HG03342 (cell line): ENCODE results near the gene FAM124A.

ENCODE experiments used
- ATAC-seq: cut with Tn5 transposase; IDR thresholded peaks from one replicate; pipeline ENCODE4 v1.9.1; 2021; ENCODE audit warnings: mild to moderate bottlenecking, moderate library complexity; ENCODE audit not compliant: unreplicated experiment

The FAM124A gene

GRCh38 chr13:51220706-51221105, 1.5 kb upstream of the FAM124A start:
- no peak for ATAC-seq

GRCh38 chr13:51221108-51221507, 1.1 kb upstream of the FAM124A start:
- ATAC-seq = no peak

DNA sequence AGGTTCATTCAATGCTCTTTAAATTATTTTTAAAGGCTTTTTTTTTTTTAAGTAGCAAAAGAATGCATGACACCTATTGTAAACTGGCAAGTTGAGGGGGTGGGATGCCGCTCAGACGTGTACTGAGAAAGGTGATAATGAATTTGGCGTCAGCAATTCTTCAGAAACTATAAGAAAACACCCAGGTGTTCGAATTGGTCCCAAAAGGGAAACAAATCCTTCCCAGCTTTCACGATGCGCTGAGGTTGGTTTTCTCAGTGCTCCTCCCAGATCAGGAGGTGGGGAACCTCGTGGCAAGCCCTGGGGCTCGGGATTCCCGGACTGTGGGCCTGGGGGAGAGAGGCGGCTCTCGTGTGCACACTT, 543 bp upstream of the FAM124A start:
- no peak for ATAC-seq

DNA sequence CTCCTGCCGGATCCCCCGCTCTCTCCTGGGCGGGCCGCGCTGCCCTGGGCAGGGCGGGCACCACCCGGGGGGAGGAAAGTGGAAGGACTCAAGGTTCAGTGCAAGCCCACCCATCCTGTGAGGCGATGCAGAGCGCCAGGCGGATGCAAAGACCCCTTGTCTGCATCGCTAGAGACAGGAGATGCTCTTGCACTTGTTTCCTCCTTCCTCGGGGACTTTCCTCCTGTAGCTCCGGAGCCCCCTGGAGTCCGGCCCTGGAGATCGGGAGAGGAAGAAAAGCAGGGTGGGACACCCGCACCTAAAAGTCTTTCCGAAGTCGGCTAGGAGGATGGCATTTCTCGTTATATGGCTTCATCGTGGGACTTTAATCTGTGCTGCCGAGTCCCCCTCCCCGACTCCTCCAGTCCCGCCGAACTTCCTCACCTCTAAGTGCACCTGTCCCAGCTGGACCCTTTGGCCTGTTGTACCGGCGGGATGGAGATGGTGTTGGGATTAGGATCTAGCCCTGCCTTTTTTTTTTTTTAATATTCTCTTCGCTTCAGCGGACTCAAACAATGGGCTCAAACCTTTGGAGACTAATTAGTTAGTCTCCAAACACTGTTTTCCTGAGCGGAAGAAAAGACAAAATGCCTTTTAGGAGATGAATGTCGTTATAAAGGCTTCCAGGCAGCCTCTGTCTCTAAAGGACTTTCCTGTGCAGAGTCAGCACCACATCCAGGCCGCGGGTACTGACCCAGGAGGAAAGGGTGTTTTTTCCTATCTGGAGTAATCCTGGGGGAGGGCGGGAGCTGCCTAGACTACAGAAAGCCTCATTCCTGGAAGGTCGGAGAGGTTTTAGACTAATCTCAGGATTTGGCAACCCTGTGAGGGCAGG, 725 bp downstream of the FAM124A start:
- ATAC-seq = no peak

- no peak for ATAC-seq
These were observed 1.5 kb downstream of the FAM124A start for GRCh38 chr13:51223560-51224270.

GRCh38 chr13:51225029-51225428, 2.8 kb downstream of the FAM124A start:
- no peak for ATAC-seq

- ATAC-seq = no peak
These were observed 5.2 kb downstream of the FAM124A start for GRCh38 chr13:51227404-51227803.

GRCh38 chr13:51229101-51229719, 7.0 kb downstream of the FAM124A start:
- ATAC-seq = no peak

DNA sequence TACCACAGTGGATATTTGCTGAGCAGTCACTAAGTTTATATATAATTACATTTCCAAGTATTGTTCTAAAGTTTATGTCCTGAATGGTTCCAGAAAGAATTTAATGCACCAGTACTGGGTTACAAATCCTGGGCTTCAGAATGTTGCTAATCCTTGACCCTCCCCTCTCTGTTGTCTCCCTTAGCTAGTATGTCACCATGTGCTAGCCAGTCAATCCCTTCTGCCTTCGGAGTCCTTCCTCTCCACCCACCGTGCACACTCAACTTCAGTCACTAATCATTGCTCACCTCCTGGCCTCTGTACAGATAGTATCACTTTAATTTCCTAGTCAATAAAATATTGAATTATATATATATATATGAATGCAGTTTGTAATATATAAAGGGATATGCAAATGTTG, 7.5 kb downstream of the FAM124A start:
- ATAC-seq = no peak

- ATAC-seq = no peak
These were observed 8.4 kb downstream of the FAM124A start for GRCh38 chr13:51230477-51231105.

GRCh38 chr13:51231456-51231855, 9.3 kb downstream of the FAM124A start:
- no peak for ATAC-seq

DNA sequence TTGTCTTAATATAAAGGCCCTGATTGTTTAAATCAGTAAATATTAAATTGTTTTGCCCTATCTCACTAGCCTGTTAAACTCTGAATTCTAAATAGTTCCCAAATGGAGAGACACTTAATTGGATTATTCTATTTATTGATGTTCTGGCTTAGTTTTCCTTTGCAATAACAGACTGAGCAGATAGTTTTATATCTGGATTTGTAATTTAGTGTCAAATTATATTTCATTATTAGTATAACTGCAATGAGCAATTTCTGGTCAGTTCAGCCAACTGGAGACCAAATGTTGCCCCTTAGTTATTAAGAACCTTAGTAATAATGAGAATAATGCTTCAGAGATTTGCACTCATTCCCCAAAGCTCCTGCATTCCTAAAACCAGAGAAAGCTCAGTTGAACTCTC, 10.1 kb downstream of the FAM124A start:
- ATAC-seq = no peak

DNA sequence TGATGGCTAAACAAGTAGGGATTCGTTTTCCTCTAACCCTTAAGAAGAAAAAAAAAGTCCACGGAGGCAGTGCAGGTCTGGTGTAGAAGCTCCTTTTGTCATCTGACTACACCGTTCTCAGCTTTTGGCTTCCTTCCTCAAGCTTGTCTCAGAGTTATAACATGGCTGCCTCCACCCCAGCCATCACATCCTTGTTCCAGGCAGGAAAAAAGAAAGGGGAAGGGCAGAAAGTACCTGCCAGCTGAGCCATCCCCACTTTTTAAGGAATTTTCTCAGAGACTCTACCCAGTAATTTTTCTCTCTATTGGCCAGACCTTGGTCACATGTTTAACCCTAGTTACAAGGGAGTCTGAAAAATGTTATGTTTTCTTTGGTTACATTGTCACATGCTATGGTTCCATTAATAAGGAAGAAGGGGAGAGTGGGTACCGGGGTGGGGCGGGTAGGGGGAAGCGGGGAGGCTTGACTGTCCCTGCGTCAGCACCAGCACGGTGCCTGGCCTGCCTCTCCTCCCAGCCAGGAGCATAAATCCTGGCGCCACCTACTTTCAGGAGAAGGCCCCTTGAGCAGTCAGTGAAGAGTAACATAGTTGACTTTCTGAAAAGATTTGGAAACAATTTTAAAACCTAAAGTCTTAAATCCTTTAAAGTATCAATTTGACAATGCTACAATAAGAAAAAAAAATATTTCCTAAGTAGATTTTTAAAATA, 11.1 kb downstream of the FAM124A start:
- ATAC-seq = no peak

DNA sequence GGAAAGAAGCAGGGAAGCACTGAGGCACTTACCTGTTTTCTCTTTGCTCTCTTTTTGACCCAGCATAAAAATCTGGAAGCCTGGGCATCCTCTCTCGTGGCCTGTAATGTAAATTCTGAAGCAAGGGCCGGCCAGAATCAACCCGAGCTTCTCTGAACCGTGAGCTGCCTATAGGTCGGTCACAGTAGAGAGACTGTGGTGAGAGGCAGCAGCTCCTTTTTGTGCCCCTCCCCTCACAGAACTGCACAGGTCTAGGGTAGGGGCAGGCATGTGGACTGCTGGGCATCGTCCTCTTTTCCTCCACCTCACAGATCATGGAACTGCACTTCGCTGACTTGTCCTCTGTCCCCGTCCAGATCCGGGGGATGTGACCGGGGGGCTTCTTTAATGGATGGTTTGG, 12.5 kb downstream of the FAM124A start:
- ATAC-seq = no peak

DNA sequence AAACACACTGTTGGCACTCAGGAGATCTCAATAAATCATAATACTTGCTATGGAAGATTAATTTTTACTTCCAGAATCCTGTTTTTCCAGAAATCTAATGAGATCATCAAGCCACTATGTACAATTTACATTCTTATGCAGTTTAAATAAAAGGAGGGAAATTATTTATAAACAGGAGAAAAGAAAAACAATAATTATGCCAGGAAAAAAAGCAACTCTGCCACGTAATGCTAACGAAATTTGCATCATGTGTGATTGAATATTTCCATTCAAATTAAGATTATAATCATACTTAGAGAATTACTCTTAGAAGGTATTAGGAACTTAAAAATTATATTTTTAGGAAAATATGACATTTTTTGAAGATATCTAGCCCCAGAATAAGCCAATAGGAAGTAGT, 13.0 kb downstream of the FAM124A start:
- no peak for ATAC-seq

GRCh38 chr13:51235756-51236490, 13.7 kb downstream of the FAM124A start:
- ATAC-seq = no peak

GRCh38 chr13:51236491-51236792, 14.2 kb downstream of the FAM124A start:
- no peak for ATAC-seq

GRCh38 chr13:51237386-51237785, 15.2 kb downstream of the FAM124A start:
- ATAC-seq = no peak

- no peak for ATAC-seq
These were observed 15.7 kb downstream of the FAM124A start for GRCh38 chr13:51237887-51238286.

- no peak for ATAC-seq
These were observed 18.0 kb downstream of the FAM124A start for GRCh38 chr13:51240178-51240577.
